Measurements from ENCODE around the gene SPC25.

DNA sequence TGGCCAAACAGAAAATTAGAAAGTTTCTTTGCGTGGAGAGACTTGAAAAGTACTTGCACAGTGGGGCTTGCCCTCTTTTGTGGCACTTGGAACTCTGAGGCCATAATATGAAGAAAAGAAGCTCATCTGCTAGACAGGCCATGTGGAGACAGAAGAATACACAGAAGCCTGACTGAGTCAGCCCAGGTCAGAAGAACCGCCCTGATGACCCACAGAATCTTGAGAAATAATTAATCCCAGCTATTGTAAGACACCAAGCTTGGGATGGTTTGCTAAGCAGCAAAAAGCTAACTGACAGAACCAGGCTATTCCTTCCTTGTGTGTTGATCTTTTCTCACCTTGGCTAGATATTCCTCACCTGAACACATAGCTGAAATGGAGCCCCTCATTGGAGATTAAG lies 44.6 kb upstream of the SPC25 start:
- TF ChIP-seq, protein P1, sequence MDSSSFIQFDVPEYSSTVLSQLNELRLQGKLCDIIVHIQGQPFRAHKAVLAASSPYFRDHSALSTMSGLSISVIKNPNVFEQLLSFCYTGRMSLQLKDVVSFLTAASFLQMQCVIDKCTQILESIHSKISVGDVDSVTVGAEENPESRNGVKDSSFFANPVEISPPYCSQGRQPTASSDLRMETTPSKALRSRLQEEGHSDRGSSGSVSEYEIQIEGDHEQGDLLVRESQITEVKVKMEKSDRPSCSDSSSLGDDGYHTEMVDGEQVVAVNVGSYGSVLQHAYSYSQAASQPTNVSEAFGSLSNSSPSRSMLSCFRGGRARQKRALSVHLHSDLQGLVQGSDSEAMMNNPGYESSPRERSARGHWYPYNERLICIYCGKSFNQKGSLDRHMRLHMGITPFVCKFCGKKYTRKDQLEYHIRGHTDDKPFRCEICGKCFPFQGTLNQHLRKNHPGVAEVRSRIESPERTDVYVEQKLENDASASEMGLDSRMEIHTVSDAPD (CRISPR knock-in tag; IDR thresholded peaks at IDR 0.05), result no peak
- TF ChIP-seq, protein P2, sequence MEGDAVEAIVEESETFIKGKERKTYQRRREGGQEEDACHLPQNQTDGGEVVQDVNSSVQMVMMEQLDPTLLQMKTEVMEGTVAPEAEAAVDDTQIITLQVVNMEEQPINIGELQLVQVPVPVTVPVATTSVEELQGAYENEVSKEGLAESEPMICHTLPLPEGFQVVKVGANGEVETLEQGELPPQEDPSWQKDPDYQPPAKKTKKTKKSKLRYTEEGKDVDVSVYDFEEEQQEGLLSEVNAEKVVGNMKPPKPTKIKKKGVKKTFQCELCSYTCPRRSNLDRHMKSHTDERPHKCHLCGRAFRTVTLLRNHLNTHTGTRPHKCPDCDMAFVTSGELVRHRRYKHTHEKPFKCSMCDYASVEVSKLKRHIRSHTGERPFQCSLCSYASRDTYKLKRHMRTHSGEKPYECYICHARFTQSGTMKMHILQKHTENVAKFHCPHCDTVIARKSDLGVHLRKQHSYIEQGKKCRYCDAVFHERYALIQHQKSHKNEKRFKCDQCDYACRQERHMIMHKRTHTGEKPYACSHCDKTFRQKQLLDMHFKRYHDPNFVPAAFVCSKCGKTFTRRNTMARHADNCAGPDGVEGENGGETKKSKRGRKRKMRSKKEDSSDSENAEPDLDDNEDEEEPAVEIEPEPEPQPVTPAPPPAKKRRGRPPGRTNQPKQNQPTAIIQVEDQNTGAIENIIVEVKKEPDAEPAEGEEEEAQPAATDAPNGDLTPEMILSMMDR (CRISPR knock-in tag; IDR thresholded peaks at IDR 0.05), result no peak
- TF ChIP-seq JUNB (CRISPR knock-in tag; IDR thresholded peaks at IDR 0.05; ENCODE audit: borderline replicate concordance) (no peak), EZH2 (conservative IDR thresholded peaks at IDR 0.05; ENCODE audit: low read depth, low read length) (no peak), SIN3A (IDR thresholded peaks at IDR 0.05; ENCODE audit: borderline replicate concordance, low read depth, low read length) (no peak), ELF1 (CRISPR knock-in tag; IDR thresholded peaks at IDR 0.05) (no peak), JUND (CRISPR knock-in tag; IDR thresholded peaks at IDR 0.05) (no peak), FOXK2 (IDR thresholded peaks at IDR 0.05) (no peak), TARDBP (CRISPR knock-in tag; IDR thresholded peaks at IDR 0.05) (no peak), POLR2A (IDR thresholded peaks at IDR 0.05; ENCODE audit: insufficient read depth in 1 of 2, low read depth in 2 of 2, low read length in 2 of 2) (no peak)

Data from HepG2 (cell line).